CD14-positive monocyte (primary cell): ENCODE measurements around the gene PWP1. TPM values are rescaled to one million over a fixed set of nuclear protein-coding genes. Genes with fewer than 3 reads are reported as not detected.
A peak's percentile ranks its signal among the peaks of the same experiment; 100 is the strongest.

Experiments
- DNase-seq, 3 donors: peaks; one replicate each; pipeline ENCODE4 v3.0.0-alpha.2; 2011 to 2022
- H2AFZ ChIP-seq: 2 replicates; pipeline ENCODE4 v1.6.0; 2012; ENCODE audit warnings: mild to moderate bottlenecking, low read depth, low read length, inconsistent platforms; ENCODE audit not compliant: insufficient read depth, poor library complexity, severe bottlenecking
- H3K27ac ChIP-seq, 2 donors: 1 replicate in 1 of 2; 2 replicates in 1 of 2; pipeline ENCODE4 v1.5.1; 2012 to 2013; ENCODE audit warnings: low read length in 2 of 2, control low read depth in 1 of 2, inconsistent platforms in 1 of 2, low read depth in 1 of 2, mild to moderate bottlenecking in 1 of 2
- H3K27me3 ChIP-seq, 2 donors: one replicate each; pipeline versions ENCODE4 v1.6.0 to v1.6.1; 2011 to 2013; ENCODE audit warnings: low read length in 2 of 2; ENCODE audit not compliant: control insufficient read depth in 2 of 2, insufficient read depth in 2 of 2
- H3K36me3 ChIP-seq, 2 donors: replicated peaks in 1 of 2; 1 replicate in 1 of 2; 2 replicates in 1 of 2; pipeline versions ENCODE4 v1.5.1 to v1.6.1; 2012 to 2013; ENCODE audit warnings: low read length in 2 of 2, control low read depth in 1 of 2, inconsistent platforms in 1 of 2, mild to moderate bottlenecking in 1 of 2; ENCODE audit not compliant: insufficient read depth in 2 of 2, control insufficient read depth in 1 of 2
- H3K4me1 ChIP-seq, 2 donors: 1 replicate in 1 of 2; 2 replicates in 1 of 2; pipeline versions ENCODE4 v1.5.1 to v1.6.1; 2012 to 2013; ENCODE audit warnings: low read length in 2 of 2, control low read depth in 1 of 2, inconsistent platforms in 1 of 2, mild to moderate bottlenecking in 1 of 2, moderate library complexity in 1 of 2; ENCODE audit not compliant: insufficient read depth in 2 of 2, control insufficient read depth in 1 of 2
- H3K4me2 ChIP-seq: replicated peaks from 2 replicates; pipeline ENCODE3; 2012; ENCODE audit warnings: low read length, moderate library complexity, mild to moderate bottlenecking; ENCODE audit not compliant: poor library complexity, severe bottlenecking; ENCODE audit errors: extremely low read depth
- H3K4me3 ChIP-seq, 3 experiments: fragments of 200-600 bp in 1 of 3; sonication (generic) in 1 of 3; replicated peaks in 1 of 3; 1 replicate in 2 of 3; 2 replicates in 1 of 3; pipeline ENCODE4 v1.5.1; 2011 to 2013; ENCODE audit warnings: low read length in 3 of 3, mild to moderate bottlenecking in 3 of 3, control low read depth in 2 of 3, low read depth in 2 of 3, inconsistent platforms in 1 of 3, moderate library complexity in 1 of 3
- H3K79me2 ChIP-seq: 2 replicates; pipeline ENCODE4 v1.6.0; 2012; ENCODE audit warnings: mild to moderate bottlenecking, control low read depth, inconsistent platforms, low read length, moderate library complexity; ENCODE audit not compliant: insufficient read depth
- H3K9ac ChIP-seq: 2 replicates; pipeline ENCODE4 v1.6.0; 2017; ENCODE audit warnings: low read length, mild to moderate bottlenecking; ENCODE audit not compliant: insufficient read depth, poor library complexity, severe bottlenecking
- H3K9me3 ChIP-seq, 2 donors: replicated peaks in 1 of 2; 1 replicate in 1 of 2; 2 replicates in 1 of 2; pipeline versions ENCODE4 v1.5.1 to v1.6.1; 2012 to 2013; ENCODE audit warnings: low read length in 2 of 2, control low read depth in 1 of 2; ENCODE audit not compliant: control insufficient read depth in 1 of 2, insufficient read depth in 1 of 2
- H4K20me1 ChIP-seq: 2 replicates; pipeline ENCODE4 v1.6.0; 2012; ENCODE audit warnings: mild to moderate bottlenecking, low read length, control low read depth, moderate library complexity; ENCODE audit not compliant: insufficient read depth
- H3K27ac Mint-ChIP-seq, 7 donors: one replicate each; pipeline ENCODE4 v1.8.0; 2020; ENCODE audit warnings: mild to moderate bottlenecking in 7 of 7, mixed read lengths in 7 of 7, moderate library complexity in 6 of 7, inconsistent platforms in 2 of 7
- H3K27me3 Mint-ChIP-seq, 3 donors: one replicate each; pipeline ENCODE4 v1.8.0; 2021 to 2022; ENCODE audit warnings: low read depth in 3 of 3, mild to moderate bottlenecking in 3 of 3, mixed read lengths in 3 of 3, moderate library complexity in 3 of 3, inconsistent platforms in 1 of 3
- H3K36me3 Mint-ChIP-seq, 2 donors: one replicate each; pipeline ENCODE4 v1.8.0; 2020; ENCODE audit warnings: mixed read lengths in 2 of 2, inconsistent platforms in 1 of 2, mild to moderate bottlenecking in 1 of 2
- H3K4me1 Mint-ChIP-seq: one replicate; pipeline ENCODE4 v1.8.0; 2020; ENCODE audit warnings: mild to moderate bottlenecking, mixed read lengths
- H3K4me3 Mint-ChIP-seq, 2 donors: one replicate each; pipeline ENCODE4 v1.8.0; 2020; ENCODE audit warnings: mild to moderate bottlenecking in 2 of 2, mixed read lengths in 2 of 2, moderate library complexity in 1 of 2
- H3K9me3 Mint-ChIP-seq, 7 donors: one replicate each; pipeline ENCODE4 v1.8.0; 2020 to 2022; ENCODE audit warnings: mixed read lengths in 7 of 7, mild to moderate bottlenecking in 6 of 7, moderate library complexity in 6 of 7, inconsistent platforms in 2 of 7
- CTCF ChIP-seq: fragments of 200-600 bp; IDR thresholded peaks from one replicate; pipeline ENCODE4 v1.8.0; 2022; ENCODE audit warnings: antibody characterized with exemption, mild to moderate bottlenecking
- WGBS: methylation state at CpG from one replicate; pipeline ENCODE4 v1.1.5; 2013; ENCODE audit warnings: missing lambda C conversion rate; ENCODE audit not compliant: insufficient coverage; 5-methylcytosine and 5-hydroxymethylcytosine counted together
- intact Hi-C, 2 donors: fragments of 100-400 bp; cut with micrococcal nuclease; formaldehyde crosslinking; loops; one replicate each; pipeline versions ENCODE4 v1.15.0 to v1.15.1; 2023
- polyA plus RNA-seq, 3 donors: library from polyadenylated mRNA; depleted of rRNA in 1 of 3; unstranded in 2 of 3; stranded (reverse) in 1 of 3; fragments of 300-500 nt in 2 of 3; fragments of >200 nt in 1 of 3; fragmentation: Illumina TruSeq in 2 of 3; gene quantifications; 1 replicate in 2 of 3; 2 replicates in 1 of 3; pipeline ENCODE4 v1.2.3, GENCODE V29; 2012 to 2021

The PWP1 gene
- polyA plus RNA-seq, 3 donors: 27.1 to 29.1 (median 28.0) TPM

- Mint-ChIP-seq H3K27me3 (peaks cover 4 to 15% (median 9%) of the 10 kb centered on the region in 3 donors), H3K4me3 (peak overlapping the region in 1 of 2 donors; percentile 32), H3K27ac (no peak overlapping the region), H3K4me1 (peaks cover 18% of the 10 kb centered on the region), H3K9me3 (peaks cover 0 to under 1% (median 0%) of the 10 kb centered on the region in 7 donors), H3K36me3 (no peaks in the 10 kb centered on the region)
- peaks cover 8 to 21% of the 10 kb centered on the region in 2 donors for H3K4me1 ChIP-seq
- no peak overlapping the region for H3K4me2 ChIP-seq
- H2AFZ ChIP-seq: no peak overlapping the region
- TF ChIP-seq CTCF: no peak
- intact Hi-C loops: no loop called here
- H3K9ac ChIP-seq: no peak overlapping the region
- H4K20me1 ChIP-seq: no peaks in the 10 kb centered on the region
- H3K79me2 ChIP-seq: no peaks in the 10 kb centered on the region
- no peak overlapping the region for H3K4me3 ChIP-seq
- H3K9me3 ChIP-seq: no peaks in the 10 kb centered on the region
- H3K27me3 ChIP-seq: no peaks in the 10 kb centered on the region
- H3K36me3 ChIP-seq: no peaks in the 10 kb centered on the region
- DNase-seq: no peak
- WGBS: 100% methylated on average over 1 of the region's 4 CpGs
- H3K27ac ChIP-seq: no peak overlapping the region
Observed at GRCh38 chr12:107667464-107667863, 18.1 kb upstream of the PWP1 start.

DNA sequence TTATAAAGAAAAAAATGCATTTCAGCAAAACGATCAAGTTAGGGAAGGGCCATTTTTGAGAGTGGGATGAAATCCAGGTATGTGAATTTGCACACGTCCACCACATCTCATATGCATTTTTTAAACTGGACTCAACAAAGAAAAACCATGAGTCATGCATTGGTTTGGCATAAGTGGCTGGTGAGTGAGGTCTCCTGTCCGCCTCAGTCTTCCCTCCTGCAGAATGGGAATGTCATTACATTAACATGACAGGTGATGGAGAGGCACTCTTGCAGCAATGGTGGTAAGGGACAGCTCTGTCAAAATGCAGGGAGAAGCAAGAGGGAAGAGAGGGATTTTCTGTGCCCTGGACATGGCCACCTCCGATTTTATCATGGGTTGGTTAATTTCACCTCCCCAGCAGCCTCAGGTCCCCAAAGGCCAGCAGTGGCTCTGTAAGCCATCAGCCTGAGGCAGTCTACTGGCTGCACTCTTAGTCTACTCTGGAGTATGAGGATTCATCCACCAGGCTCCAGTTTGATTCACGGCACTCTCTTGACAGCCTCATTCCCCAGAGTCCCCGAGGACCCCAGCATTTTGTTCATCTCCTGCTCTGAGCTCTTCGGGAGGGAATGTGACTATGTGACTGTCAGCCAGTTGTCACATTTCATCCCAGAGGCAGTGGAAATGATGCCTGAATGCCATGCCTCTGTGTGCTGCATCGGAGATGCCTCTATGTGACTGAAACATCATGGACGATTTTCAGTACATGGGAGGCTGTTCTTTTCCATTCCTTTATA, 17.1 kb upstream of the PWP1 start:
- no peaks in the 10 kb centered on the region for H3K36me3 Mint-ChIP-seq
- no peaks in the 10 kb centered on the region for H4K20me1 ChIP-seq
- H3K27ac Mint-ChIP-seq: no peak overlapping the region
- no peaks in the 10 kb centered on the region for H3K27me3 ChIP-seq
- 80% methylated on average over 3 of the region's 9 CpGs for WGBS
- no peak overlapping the region for H3K9ac ChIP-seq
- no peak overlapping the region for H2AFZ ChIP-seq
- H3K36me3 ChIP-seq: no peaks in the 10 kb centered on the region
- H3K4me3 ChIP-seq: no peak overlapping the region
- no peaks in the 10 kb centered on the region for H3K79me2 ChIP-seq
- peaks cover 0 to 11% of the 10 kb centered on the region in 2 donors for H3K4me1 ChIP-seq
- peaks cover 4 to 19% (median 9%) of the 10 kb centered on the region in 3 donors for H3K27me3 Mint-ChIP-seq
- no peaks in the 10 kb centered on the region for H3K9me3 Mint-ChIP-seq
- TF ChIP-seq CTCF: no peak
- H3K4me2 ChIP-seq: no peak overlapping the region
- intact Hi-C loops: no loop called here
- no peak overlapping the region for H3K4me3 Mint-ChIP-seq
- DNase-seq: no peak
- no peaks in the 10 kb centered on the region for H3K9me3 ChIP-seq
- H3K4me1 Mint-ChIP-seq: peaks cover 8% of the 10 kb centered on the region
- no peak overlapping the region for H3K27ac ChIP-seq
